BLaER1 treated with 17β-estradiol and CSF1 and Interleukin-3, amounts not matched to agents 10 nM and 100 nM (cell line): Measurements from ENCODE around the gene LSR.

Source experiments
- H3K27ac ChIP-seq, 11 experiments: shearing (Covaris generic); formaldehyde crosslinking; 2 replicates each; pipeline ENCODE4 v1.8.1; 2022
- H3K27me3 ChIP-seq, 11 experiments: shearing (Covaris generic); formaldehyde crosslinking; 2 replicates each; pipeline ENCODE4 v1.8.1; 2022
- H3K36me3 ChIP-seq, 11 experiments: shearing (Covaris generic); formaldehyde crosslinking; 2 replicates each; pipeline ENCODE4 v1.8.1; 2022
- H3K4me1 ChIP-seq, 10 experiments: shearing (Covaris generic); formaldehyde crosslinking; 2 replicates each; pipeline ENCODE4 v1.8.1; 2022
- H3K4me2 ChIP-seq, 11 experiments: shearing (Covaris generic); formaldehyde crosslinking; 2 replicates each; pipeline ENCODE4 v1.8.1; 2022
- H3K4me3 ChIP-seq, 10 experiments: shearing (Covaris generic); formaldehyde crosslinking; 2 replicates each; pipeline ENCODE4 v1.8.1; 2022
- H3K9ac ChIP-seq, 11 experiments: shearing (Covaris generic); formaldehyde crosslinking; 2 replicates each; pipeline ENCODE4 v1.8.1; 2022
- H3K9me3 ChIP-seq, 11 experiments: shearing (Covaris generic); formaldehyde crosslinking; replicated peaks in 1 of 11; 2 replicates each; pipeline ENCODE4 v1.8.1; 2022
- H4K20me1 ChIP-seq, 11 experiments: shearing (Covaris generic); formaldehyde crosslinking; 2 replicates each; pipeline ENCODE4 v1.8.1; 2022
- Cebpa-rat ChIP-seq, 11 experiments: shearing (Covaris generic); IDR thresholded peaks; 2 replicates each; pipeline ENCODE4 v1.8.1; 2022

Gene LSR

GRCh38 chr19:35309481-35310279, 60.9 kb downstream of the LSR start:
- Histone ChIP-seq H3K4me2 (peak overlapping the region; percentile 82 to 97 (median 89)), H3K4me3 (peak overlapping the region in 1 of 10 experiments; percentile 28; a peak in 3 of 20 replicates), H3K9me3 (no peaks in the 10 kb centered on the region), H3K27ac (peak overlapping the region in 10 of 11 experiments; percentile 30 to 85 (median 77); a peak in 20 of 22 replicates), H4K20me1 (no peaks in the 10 kb centered on the region), H3K27me3 (no peaks in the 10 kb centered on the region), H3K4me1 (peaks cover 96 to 99% (median 98%) of the 10 kb centered on the region in 10 experiments), H3K9ac (peak overlapping the region in 10 of 11 experiments; percentile 24 to 73 (median 46); a peak in 17 of 22 replicates), H3K36me3 (no peaks in the 10 kb centered on the region)
- TF ChIP-seq Cebpa-rat (IDR thresholded peaks at IDR 0.05): no peak

- Histone ChIP-seq H3K36me3 (no peaks in the 10 kb centered on the region), H4K20me1 (no peaks in the 10 kb centered on the region), H3K4me1 (peaks cover 96 to 99% (median 98%) of the 10 kb centered on the region in 10 experiments), H3K27ac (peak overlapping the region in 10 of 11 experiments; percentile 30 to 85 (median 77); a peak in 19 of 22 replicates), H3K4me2 (peak overlapping the region; percentile 82 to 97 (median 89)), H3K4me3 (0 out of 20 replicates have a peak overlapping the region, but pooled peaks of 1 of the 10 experiments have one; percentile 28), H3K9me3 (no peaks in the 10 kb centered on the region), H3K27me3 (no peaks in the 10 kb centered on the region), H3K9ac (peak overlapping the region in 8 of 11 experiments; percentile 24 to 73 (median 58); a peak in 12 of 22 replicates)
- peak in 2 of 11 experiments; percentile 57 to 73; a peak in 3 of 22 replicates for TF ChIP-seq Cebpa-rat (IDR thresholded peaks at IDR 0.05)
These were observed 61.5 kb downstream of the LSR start for GRCh38 chr19:35310331-35310730.

GRCh38 chr19:35310811-35311465, 62.1 kb downstream of the LSR start:
- Histone ChIP-seq H3K4me1 (peaks cover 97 to 99% (median 99%) of the 10 kb centered on the region in 10 experiments), H3K27me3 (no peaks in the 10 kb centered on the region), H3K36me3 (no peaks in the 10 kb centered on the region), H3K9ac (peak overlapping the region; percentile 7 to 73 (median 67); a peak in 15 of 22 replicates), H3K9me3 (no peaks in the 10 kb centered on the region), H3K4me2 (peak overlapping the region; percentile 82 to 97 (median 89)), H4K20me1 (no peaks in the 10 kb centered on the region), H3K4me3 (no peak overlapping the region), H3K27ac (peak overlapping the region in 10 of 11 experiments; percentile 57 to 85 (median 77); a peak in 19 of 22 replicates)
- TF ChIP-seq Cebpa-rat (IDR thresholded peaks at IDR 0.05): no peak

- peak overlapping the region; percentile 7 to 73 (median 67); a peak in 20 of 22 replicates for H3K9ac ChIP-seq
- H3K9me3 ChIP-seq: no peaks in the 10 kb centered on the region
- no peaks in the 10 kb centered on the region for H4K20me1 ChIP-seq
- peak overlapping the region in 5 of 10 experiments; percentile 14 to 18 (median 15); a peak in 6 of 20 replicates for H3K4me3 ChIP-seq
- no peaks in the 10 kb centered on the region for H3K36me3 ChIP-seq
- H3K4me2 ChIP-seq: peak overlapping the region; percentile 82 to 97 (median 89)
- H3K27me3 ChIP-seq: no peaks in the 10 kb centered on the region
- peaks cover 98 to 100% (median 100%) of the 10 kb centered on the region in 10 experiments for H3K4me1 ChIP-seq
- no peak for TF ChIP-seq Cebpa-rat (IDR thresholded peaks at IDR 0.05)
- H3K27ac ChIP-seq: peak overlapping the region; percentile 25 to 85 (median 77); a peak in 21 of 22 replicates
These were observed 63.3 kb downstream of the LSR start for GRCh38 chr19:35311901-35312665.

GRCh38 chr19:35313587-35313986, 64.8 kb downstream of the LSR start:
- peak overlapping the region; percentile 9 to 69 (median 47); a peak in 19 of 22 replicates for H3K9ac ChIP-seq
- H3K4me3 ChIP-seq: no peak overlapping the region
- no peaks in the 10 kb centered on the region for H3K27me3 ChIP-seq
- H3K9me3 ChIP-seq: no peaks in the 10 kb centered on the region
- no peaks in the 10 kb centered on the region for H4K20me1 ChIP-seq
- H3K36me3 ChIP-seq: no peaks in the 10 kb centered on the region
- TF ChIP-seq Cebpa-rat (IDR thresholded peaks at IDR 0.05): no peak
- peaks cover 98 to 100% (median 100%) of the 10 kb centered on the region in 10 experiments for H3K4me1 ChIP-seq
- H3K27ac ChIP-seq: peak overlapping the region; percentile 7 to 85 (median 53); a peak in 20 of 22 replicates
- H3K4me2 ChIP-seq: peak overlapping the region; percentile 82 to 97 (median 89)

- Histone ChIP-seq H3K36me3 (no peaks in the 10 kb centered on the region), H3K27me3 (no peaks in the 10 kb centered on the region), H3K4me2 (peak overlapping the region; percentile 82 to 97 (median 89)), H3K4me3 (no peak overlapping the region), H3K9me3 (no peaks in the 10 kb centered on the region), H4K20me1 (no peaks in the 10 kb centered on the region), H3K4me1 (peaks cover 98 to 100% (median 100%) of the 10 kb centered on the region in 10 experiments), H3K9ac (peak overlapping the region in 9 of 11 experiments; percentile 9 to 69 (median 50); a peak in 9 of 22 replicates), H3K27ac (peak overlapping the region in 7 of 11 experiments; percentile 42 to 85 (median 72); a peak in 11 of 22 replicates)
- TF ChIP-seq Cebpa-rat (IDR thresholded peaks at IDR 0.05): no peak
These were observed 65.2 kb downstream of the LSR start for GRCh38 chr19:35314031-35314430.

GRCh38 chr19:35314858-35315470, 66.2 kb downstream of the LSR start:
- H3K4me1 ChIP-seq: peaks cover 97 to 100% (median 100%) of the 10 kb centered on the region in 10 experiments
- no peak overlapping the region for H3K4me3 ChIP-seq
- H3K4me2 ChIP-seq: peak overlapping the region; percentile 15 to 94 (median 59); a peak in 20 of 22 replicates
- H3K27me3 ChIP-seq: no peaks in the 10 kb centered on the region
- TF ChIP-seq Cebpa-rat (IDR thresholded peaks at IDR 0.05): no peak
- no peaks in the 10 kb centered on the region for H4K20me1 ChIP-seq
- peak overlapping the region in 4 of 11 experiments; percentile 2 to 34 (median 23); a peak in 3 of 22 replicates for H3K9ac ChIP-seq
- no peaks in the 10 kb centered on the region for H3K9me3 ChIP-seq
- peak overlapping the region in 5 of 11 experiments; percentile 20 to 95 (median 81); a peak in 8 of 22 replicates for H3K27ac ChIP-seq
- no peaks in the 10 kb centered on the region for H3K36me3 ChIP-seq

- no peak for TF ChIP-seq Cebpa-rat (IDR thresholded peaks at IDR 0.05)
- H3K4me3 ChIP-seq: peak overlapping the region in 2 of 10 experiments; percentile 16 to 35; a peak in 1 of 20 replicates
- peak overlapping the region in 8 of 11 experiments; percentile 90 to 98 (median 96); a peak in 15 of 22 replicates for H3K27ac ChIP-seq
- H3K4me1 ChIP-seq: peaks cover 97 to 100% (median 100%) of the 10 kb centered on the region in 10 experiments
- no peaks in the 10 kb centered on the region for H3K9me3 ChIP-seq
- H3K27me3 ChIP-seq: no peaks in the 10 kb centered on the region
- H3K9ac ChIP-seq: peak overlapping the region in 8 of 11 experiments; percentile 72 to 88 (median 84); a peak in 15 of 22 replicates
- H4K20me1 ChIP-seq: no peaks in the 10 kb centered on the region
- H3K4me2 ChIP-seq: peak overlapping the region; percentile 83 to 98 (median 94)
- no peaks in the 10 kb centered on the region for H3K36me3 ChIP-seq
These were observed 67.1 kb downstream of the LSR start for GRCh38 chr19:35315883-35316282.
